Tibial artery (tissue), 4 donors: ENCODE results near the gene SESN2.
A peak's percentile ranks its signal among the peaks of the same experiment; 100 is the strongest.

Source experiments
- DNase-seq, 2 donors: peaks; one replicate each; pipeline ENCODE4 v3.0.0-alpha.2; 2019
- H3K27ac ChIP-seq, 2 donors: fragments of 200-600 bp; sonication (generic) in 1 of 2; 1 replicate in 1 of 2; 2 replicates in 1 of 2; pipeline ENCODE4 v1.5.1; 2018 to 2019; ENCODE audit warnings: mild to moderate bottlenecking in 1 of 2
- H3K27me3 ChIP-seq, 2 donors: fragments of 200-600 bp; sonication (generic) in 1 of 2; one replicate each; pipeline versions ENCODE4 v1.5.1 to v1.6.0; 2016 to 2019
- H3K36me3 ChIP-seq, 3 donors: fragments of 200-600 bp; sonication (generic) in 2 of 3; one replicate each; pipeline ENCODE4 v1.5.1; 2016 to 2019; ENCODE audit warnings: mild to moderate bottlenecking in 2 of 3
- H3K4me1 ChIP-seq, 4 donors: fragments of 200-600 bp; sonication (generic) in 2 of 4; 1 replicate in 3 of 4; 2 replicates in 1 of 4; pipeline ENCODE4 v1.5.1; 2016 to 2019
- H3K4me3 ChIP-seq, 2 donors: fragments of 200-600 bp; sonication (generic) in 1 of 2; 1 replicate in 1 of 2; 2 replicates in 1 of 2; pipeline ENCODE4 v1.5.1; 2018 to 2019; ENCODE audit warnings: mild to moderate bottlenecking in 2 of 2
- H3K9me3 ChIP-seq, 3 donors: fragments of 200-600 bp; sonication (generic) in 1 of 3; one replicate each; pipeline ENCODE4 v1.5.1; 2016 to 2019
- intact Hi-C: fragments of 100-400 bp; cut with DNase I; formaldehyde crosslinking; loops from one replicate; pipeline ENCODE4 v1.15.0; 2023; ENCODE audit warnings: low total_unique reads
- TF ChIP-seq, protein P1 (sequence below), 2 experiments: fragments of 200-600 bp in 1 of 2; fragments of 450-650 bp in 1 of 2; IDR thresholded peaks; one replicate each; pipeline ENCODE4 v1.5.1; 2017 to 2019; ENCODE audit warnings: antibody characterized with exemption in 2 of 2, mild to moderate bottlenecking in 1 of 2, moderate library complexity in 1 of 2

Gene SESN2

DNA sequence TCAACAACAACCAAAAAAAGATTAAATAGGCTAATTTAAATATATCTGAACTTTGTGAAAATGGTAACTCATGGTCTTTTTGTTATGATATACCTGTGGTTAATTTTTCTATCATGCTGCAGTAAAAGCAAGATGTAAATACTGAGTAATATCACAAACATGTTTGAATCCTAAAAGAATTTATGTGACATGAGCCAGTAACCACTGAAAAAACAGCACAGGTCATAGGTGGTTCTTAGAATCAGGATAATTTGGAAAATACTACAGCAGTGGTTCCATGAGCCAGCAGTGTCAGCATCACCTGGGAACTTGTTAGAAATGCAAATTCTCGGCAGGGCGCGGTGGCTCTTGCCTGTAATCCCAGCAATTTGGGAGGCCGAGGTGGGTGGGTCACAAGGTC is 19.3 kb upstream of the SESN2 start:
- H3K27me3 ChIP-seq: no peaks in the 10 kb centered on the region
- TF ChIP-seq, protein P1, sequence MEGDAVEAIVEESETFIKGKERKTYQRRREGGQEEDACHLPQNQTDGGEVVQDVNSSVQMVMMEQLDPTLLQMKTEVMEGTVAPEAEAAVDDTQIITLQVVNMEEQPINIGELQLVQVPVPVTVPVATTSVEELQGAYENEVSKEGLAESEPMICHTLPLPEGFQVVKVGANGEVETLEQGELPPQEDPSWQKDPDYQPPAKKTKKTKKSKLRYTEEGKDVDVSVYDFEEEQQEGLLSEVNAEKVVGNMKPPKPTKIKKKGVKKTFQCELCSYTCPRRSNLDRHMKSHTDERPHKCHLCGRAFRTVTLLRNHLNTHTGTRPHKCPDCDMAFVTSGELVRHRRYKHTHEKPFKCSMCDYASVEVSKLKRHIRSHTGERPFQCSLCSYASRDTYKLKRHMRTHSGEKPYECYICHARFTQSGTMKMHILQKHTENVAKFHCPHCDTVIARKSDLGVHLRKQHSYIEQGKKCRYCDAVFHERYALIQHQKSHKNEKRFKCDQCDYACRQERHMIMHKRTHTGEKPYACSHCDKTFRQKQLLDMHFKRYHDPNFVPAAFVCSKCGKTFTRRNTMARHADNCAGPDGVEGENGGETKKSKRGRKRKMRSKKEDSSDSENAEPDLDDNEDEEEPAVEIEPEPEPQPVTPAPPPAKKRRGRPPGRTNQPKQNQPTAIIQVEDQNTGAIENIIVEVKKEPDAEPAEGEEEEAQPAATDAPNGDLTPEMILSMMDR (IDR thresholded peaks at IDR 0.05): no peak
- H3K4me1 ChIP-seq: peaks cover 0 to 21% (median 15%) of the 10 kb centered on the region in 4 donors
- no peak overlapping the region for H3K4me3 ChIP-seq
- H3K36me3 ChIP-seq: no peaks in the 10 kb centered on the region
- intact Hi-C loops: no loop called here
- no peak for DNase-seq
- no peak overlapping the region for H3K27ac ChIP-seq
- no peaks in the 10 kb centered on the region for H3K9me3 ChIP-seq

DNA sequence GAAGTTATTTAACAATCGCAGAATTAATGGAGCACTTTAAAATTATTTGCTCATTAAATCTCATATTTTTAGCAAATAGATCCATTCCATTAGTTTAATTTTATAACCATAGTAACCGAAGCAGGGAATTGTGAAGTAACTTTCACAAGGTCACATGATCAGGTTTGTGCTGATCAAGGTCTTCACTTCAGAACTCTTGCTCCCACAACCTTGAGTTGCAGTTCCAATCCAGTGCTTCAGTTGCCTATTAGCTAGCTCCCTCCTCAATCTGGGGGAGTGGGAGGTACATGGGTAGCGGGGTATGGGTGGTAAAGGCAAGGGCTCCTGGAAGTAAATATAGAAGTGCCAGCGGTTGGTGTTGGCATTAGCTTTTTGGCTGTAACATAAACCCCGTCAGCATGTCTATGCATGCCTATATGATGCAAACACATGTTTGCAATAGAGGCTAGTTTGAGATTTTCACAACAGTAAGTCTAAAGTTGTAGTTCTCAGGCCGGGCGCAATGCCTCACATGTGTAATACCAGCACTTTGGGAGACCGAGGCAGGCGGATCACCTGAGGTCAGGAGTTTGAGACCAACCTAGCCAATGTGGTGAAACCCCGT is 17.6 kb upstream of the SESN2 start:
- Histone ChIP-seq H3K36me3 (no peaks in the 10 kb centered on the region), H3K9me3 (no peaks in the 10 kb centered on the region), H3K27ac (no peak overlapping the region), H3K27me3 (no peaks in the 10 kb centered on the region), H3K4me1 (peaks cover 0 to 17% (median 11%) of the 10 kb centered on the region in 4 donors), H3K4me3 (no peak overlapping the region)
- intact Hi-C loops: no loop called here
- DNase-seq: no peak
- TF ChIP-seq, protein P1 (IDR thresholded peaks at IDR 0.05): no peak

DNA sequence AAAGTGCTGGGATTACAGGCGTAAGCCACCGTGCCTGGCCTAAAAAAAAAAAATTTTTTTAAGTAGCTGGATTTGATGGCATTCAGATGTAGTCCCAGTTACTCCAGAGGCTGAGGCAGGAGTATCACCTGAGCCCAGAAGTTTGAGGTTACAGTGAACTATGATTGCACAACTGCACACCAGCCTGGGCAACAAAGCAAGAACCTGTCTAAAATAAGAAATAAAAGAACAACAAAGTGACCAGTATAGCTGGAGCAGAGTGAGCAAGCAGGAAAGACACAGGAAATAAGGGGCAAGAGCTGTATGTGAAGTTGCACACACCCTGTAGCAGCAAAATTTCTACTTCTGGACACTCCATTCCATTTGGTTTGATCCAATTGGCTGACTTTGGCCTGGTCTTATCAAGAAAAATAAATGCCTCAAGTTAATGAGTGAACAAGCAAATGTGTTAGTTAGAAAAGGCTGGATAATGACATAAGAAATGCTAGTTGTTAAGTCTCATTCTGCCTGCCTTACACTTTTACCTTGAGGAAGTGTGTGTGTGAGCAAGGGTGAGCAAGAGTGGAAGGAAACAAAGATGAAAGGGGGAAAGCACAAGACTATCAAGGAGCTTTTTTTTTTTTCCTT is 15.5 kb upstream of the SESN2 start:
- no peaks in the 10 kb centered on the region for H3K9me3 ChIP-seq
- no peak overlapping the region for H3K27ac ChIP-seq
- intact Hi-C loops: no loop called here
- H3K4me3 ChIP-seq: no peak overlapping the region
- no peaks in the 10 kb centered on the region for H3K27me3 ChIP-seq
- H3K36me3 ChIP-seq: no peaks in the 10 kb centered on the region
- H3K4me1 ChIP-seq: peaks cover 0 to 21% (median 13%) of the 10 kb centered on the region in 4 donors
- TF ChIP-seq, protein P1 (IDR thresholded peaks at IDR 0.05): no peak
- DNase-seq: no peak

DNA sequence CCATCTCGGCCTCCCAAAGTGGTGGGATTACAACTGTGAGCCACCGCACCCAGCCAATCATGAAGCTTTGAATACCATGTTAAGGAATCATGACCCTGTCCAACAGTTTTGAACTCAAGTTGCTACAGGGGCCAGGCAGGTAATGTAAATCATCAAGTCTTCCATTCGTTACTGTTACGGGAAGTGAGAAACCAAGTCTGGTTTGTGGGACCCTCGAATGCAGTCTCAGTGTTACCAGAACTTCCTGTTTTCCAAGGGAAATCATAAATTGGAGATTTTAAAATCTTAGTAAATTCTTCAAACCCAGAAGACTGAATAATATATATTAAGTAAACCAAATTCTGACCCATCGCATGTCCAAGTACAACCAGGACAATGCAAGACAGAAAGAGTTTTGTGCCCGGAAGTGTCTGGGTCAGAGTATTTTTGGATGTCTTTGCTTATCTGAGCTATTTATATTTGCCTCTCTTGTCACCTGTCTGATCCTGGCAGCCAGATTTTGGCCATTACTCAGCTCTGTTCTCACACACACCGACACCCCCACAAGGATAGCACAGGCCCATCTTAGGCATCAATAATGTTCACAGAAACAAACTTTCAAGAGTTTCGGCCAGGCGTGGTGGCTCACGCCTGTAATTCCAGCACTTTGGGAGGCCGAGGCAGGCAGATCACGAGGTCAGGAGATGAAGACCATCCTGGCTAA is 14.6 kb upstream of the SESN2 start:
- TF ChIP-seq, protein P1 (IDR thresholded peaks at IDR 0.05): no peak
- no peak overlapping the region for H3K4me3 ChIP-seq
- intact Hi-C loops: loop anchor here (5.0 kb wide), 1 partner anchor 83 kb away; the partner anchor contains the start of gene MED18
- H3K9me3 ChIP-seq: no peaks in the 10 kb centered on the region
- peaks cover 0 to 29% (median 21%) of the 10 kb centered on the region in 4 donors for H3K4me1 ChIP-seq
- DNase-seq: no peak
- no peaks in the 10 kb centered on the region for H3K36me3 ChIP-seq
- H3K27ac ChIP-seq: no peak overlapping the region
- H3K27me3 ChIP-seq: no peaks in the 10 kb centered on the region

DNA sequence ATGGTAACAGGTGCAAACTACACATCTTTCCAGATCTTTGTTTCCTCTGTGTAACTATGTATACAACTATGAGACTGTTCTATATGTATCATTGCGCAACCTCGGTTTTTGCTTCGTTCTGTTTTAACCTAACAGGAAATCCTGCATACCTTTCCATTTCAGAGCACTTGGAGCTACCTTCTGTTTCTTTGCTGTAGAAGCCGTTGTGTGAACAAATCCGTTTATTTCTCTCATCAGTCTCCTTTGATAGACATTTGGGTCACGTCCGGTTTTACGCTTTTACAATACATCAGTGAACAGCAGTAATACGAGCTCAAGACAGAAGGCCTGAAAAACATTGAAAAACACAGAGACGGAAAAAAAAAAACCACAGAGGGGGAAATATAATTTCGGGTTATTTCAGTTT is 12.9 kb upstream of the SESN2 start:
- no peaks in the 10 kb centered on the region for H3K27me3 ChIP-seq
- intact Hi-C loops: loop anchor here (5.0 kb wide), 1 partner anchor 81 kb away; the partner anchor contains the start of gene MED18
- H3K4me3 ChIP-seq: peak overlapping the region; percentile 53 to 70
- TF ChIP-seq, protein P1 (IDR thresholded peaks at IDR 0.05): no peak
- H3K36me3 ChIP-seq: no peaks in the 10 kb centered on the region
- no peak for DNase-seq
- H3K9me3 ChIP-seq: no peaks in the 10 kb centered on the region
- peak overlapping the region; percentile 65 to 77 for H3K27ac ChIP-seq
- H3K4me1 ChIP-seq: peaks cover 0 to 33% (median 23%) of the 10 kb centered on the region in 4 donors
